Activated gamma-delta T cell treated with anti-CD3 and anti-CD28 coated beads, Interleukin-2, amount 50 U/mL, for 16 hours (primary cell): Measurements from ENCODE around the gene LRRTM4.
"Not testable (repeated sequence)": the region's sequence is repeated elsewhere in the genome, so short reads cannot be mapped to it uniquely, and the experiment has no call there.

Experiments
- DNase-seq: peaks from one replicate; pipeline ENCODE4 v3.0.0-alpha.2; 2020; ENCODE audit warnings: low read depth

Gene LRRTM4

DNA sequence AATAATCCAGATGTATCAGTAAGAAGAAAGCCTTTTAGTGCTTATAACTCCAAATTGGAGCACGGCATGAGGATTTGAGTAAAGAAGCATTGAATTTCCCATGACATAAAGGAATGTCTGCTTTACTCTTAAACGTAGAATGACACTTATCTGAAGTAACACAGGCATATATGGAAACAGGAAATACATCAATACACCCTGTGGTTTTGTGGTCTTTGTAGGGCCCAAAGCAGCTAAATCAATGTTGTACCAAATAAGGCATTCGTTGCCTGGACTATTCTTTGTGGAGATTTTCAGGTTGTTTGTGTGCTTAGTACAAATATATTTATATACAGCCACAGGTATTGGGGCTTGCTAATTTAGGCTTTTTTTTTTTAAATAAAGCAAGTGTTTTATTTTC is 660.5 kb downstream of the LRRTM4 start:
- no peak for DNase-seq

DNA sequence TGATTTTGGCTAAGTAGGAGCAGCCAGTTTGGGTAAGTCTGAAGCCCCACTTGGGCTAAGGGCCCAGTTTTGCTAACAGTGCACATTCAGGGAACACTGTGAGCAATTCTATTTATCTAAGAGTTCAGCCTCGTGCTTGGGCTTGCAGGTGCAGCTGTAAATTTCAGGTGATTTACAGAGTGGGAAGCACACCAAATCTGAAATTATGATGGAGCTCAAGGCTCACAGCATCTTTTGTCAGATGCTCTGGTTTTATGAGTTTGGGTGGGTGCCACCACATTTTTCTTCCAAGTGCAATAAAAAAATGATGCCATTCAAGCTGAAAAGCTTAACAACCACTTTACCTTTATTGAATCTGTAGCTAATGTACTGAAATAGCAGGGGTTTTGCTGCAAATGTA is 671.2 kb downstream of the LRRTM4 start:
- DNase-seq = no peak

DNA sequence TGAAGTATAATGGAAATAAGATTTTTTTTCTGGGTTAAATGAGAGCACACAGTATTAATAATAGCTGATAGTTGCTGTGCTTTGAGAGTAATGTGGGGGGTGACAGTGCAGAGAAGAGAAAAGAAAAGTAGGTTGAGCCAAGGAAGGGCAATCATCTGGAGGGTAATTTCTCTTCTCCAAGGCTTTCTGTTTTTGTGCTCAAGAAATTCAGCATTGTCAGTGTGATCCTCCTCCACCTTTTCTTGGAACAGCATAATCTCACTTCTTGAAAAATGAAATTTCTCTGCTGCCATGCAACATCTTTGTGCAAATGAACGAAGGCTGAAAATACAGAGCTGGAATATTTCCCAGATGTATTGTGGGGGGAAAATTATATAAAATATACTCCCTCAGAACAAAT is 673.1 kb downstream of the LRRTM4 start:
- DNase-seq = no peak

DNA sequence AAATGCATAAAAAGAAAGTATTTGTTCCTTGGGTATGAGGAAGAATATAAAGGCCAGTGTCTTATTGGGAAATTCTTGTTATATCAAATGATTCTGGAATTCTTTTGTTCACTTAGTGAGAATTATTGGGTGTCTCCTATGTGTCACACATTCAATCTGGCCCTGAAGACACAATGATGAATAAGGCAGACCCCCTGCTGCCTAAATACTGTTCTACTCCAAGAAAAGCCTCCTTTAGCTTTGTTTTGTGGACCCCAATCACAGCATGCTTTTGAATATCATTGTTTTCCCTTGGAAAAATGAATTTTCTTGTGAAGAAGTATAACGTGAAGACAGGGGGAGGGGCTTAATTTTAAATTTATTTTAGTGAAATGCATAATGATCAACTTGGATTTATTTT is 682.4 kb downstream of the LRRTM4 start:
- no peak for DNase-seq

DNA sequence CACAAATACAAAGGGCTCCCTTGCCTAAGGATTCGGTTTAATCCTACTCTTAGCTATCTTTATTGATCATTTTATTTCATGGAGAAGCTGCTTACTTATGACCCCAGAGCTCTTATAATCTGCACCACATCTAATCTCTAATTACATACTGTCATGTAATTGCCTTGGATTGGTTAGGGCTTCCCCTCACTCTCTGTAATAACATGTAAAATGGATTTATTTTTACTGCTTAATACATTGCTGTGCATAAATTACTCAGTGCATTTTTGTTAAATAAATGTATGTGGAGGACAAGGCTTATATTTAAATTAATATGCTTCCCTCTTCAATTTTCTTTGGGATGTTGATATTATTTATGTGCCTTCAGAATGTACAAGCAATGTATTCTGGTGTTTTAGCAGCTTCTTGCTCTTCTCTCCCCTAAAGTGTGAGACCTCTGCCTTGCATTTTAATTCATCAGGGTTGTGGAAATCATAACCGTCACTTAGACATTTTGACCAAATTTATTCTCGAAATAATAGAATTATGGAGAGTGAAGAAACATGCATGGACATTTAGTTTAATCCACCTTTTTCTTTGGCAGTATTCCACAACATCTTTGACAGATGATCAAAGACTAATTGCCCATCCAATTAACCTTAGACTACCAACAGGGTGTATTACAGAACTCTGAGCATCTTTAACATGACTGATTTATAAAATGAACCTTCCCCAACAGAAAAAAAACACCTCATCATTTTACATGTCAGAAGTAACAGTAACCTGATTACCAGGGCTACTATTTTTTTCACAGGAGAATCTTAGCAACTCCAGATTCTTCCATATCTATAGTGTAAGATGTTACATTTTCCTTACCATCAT is 692.6 kb downstream of the LRRTM4 start:
- DNase-seq = no peak

DNA sequence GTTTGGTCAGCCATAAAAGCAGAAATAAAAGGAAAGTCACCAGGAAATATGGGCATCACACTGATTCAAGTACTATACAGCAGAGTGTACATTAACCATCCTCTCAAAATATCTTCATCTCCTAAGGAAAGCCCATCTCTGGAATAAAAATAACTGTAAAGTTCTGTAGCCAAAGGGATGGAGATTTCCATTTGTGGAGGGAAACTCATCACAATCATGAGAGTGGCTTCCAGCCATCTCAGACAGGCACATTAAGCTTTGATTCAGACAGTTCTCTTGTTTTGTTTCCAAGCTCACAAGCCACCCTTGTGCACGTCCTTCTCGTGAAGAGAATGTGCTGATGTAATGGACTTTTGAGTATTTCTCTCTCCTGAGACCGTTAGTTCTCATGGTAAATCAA is 695.5 kb downstream of the LRRTM4 start:
- DNase-seq = no peak

DNA sequence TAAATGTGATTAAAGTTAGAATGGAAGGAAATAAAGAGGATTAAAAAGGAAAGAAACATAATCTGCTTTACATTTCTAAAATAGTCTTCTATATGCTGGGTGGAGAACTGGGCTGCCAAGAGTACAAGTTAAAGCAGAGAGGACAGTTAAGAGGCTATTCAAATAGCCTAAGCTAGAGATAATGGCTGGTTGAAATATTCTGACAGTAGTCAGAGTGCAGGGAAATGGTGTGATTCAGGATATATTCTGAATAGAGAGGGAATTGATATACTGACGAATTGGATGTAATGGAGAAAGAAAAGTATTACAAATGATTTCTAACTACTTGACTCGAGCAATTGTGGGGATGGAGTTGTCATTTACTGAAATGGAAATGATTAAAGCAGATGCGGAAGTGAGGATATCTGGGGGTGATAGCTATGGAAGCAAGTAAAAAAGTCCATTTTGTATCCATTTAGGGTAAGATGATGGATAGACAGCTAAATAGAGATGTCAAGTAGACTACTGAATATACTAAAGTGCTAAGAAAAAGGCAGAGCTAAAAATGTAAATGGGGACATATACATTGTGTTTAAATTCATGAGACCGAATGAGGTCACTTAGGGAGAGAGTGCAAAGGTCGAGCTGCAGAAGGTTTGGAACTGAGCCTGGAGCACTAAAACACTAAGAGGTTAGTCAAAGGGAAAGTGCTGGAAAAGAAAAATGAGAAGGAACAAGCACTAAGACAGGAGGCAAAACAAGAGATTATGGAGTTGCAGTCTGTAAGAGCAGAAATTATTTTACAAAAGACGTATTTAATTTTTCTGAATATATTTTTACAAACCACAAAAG is 696.8 kb downstream of the LRRTM4 start:
- no peak for DNase-seq

DNA sequence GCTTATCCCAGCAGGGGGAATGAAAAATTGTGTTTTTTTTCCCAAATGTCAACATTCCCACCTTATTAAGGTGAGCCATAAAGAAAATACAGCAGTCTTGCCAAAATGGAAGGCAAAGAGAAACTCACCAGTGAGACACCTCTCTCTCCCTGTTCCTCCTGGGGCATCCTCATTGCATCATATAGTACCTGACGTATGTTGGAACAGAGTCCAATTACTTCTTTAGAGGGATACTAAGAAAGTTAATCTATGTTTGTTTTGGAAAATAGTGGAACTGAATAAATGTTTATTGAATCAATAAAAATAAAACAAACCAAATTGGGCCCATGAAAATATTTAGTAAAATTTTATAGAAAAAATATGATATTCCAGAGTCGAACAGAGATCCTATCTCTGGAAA is 700.4 kb downstream of the LRRTM4 start:
- DNase-seq = no peak

DNA sequence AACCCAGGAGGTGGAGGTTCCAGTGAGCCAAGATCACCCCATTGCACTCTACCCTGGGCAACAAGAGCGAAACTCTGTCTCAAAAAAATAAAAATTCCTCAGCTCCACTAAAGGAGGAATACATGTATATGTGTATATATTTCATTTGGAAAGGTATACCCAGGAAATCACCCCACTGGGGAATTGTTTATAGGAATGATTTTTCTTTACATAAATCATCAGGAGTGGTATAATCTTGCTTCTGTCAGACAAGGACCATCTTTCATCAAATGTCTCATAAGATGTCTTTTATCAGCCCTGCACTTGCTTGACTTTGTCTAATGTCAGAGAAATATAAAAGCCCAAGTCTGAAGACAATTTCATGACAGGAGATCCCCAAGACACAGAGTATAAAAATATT is 709.1 kb downstream of the LRRTM4 start:
- no peak for DNase-seq

DNA sequence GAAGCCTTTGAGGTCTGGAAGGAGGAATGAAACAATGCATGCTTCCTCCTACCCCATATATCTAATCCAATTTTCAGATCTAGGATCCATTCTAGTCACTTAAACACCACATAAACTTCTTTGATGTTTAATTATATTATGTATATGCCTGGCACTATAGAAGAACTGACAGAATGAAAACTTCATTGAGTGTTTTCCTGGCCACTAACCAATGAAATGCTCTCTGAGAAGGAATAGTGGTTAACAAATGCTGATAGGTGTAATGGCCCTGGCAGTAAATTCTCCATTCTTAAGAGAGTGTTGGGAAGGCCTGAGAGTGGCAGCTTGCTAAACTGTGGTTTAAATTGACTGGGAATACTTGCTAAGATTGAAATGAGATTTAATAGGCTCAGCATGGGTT is 710.0 kb downstream of the LRRTM4 start:
- no peak for DNase-seq

DNA sequence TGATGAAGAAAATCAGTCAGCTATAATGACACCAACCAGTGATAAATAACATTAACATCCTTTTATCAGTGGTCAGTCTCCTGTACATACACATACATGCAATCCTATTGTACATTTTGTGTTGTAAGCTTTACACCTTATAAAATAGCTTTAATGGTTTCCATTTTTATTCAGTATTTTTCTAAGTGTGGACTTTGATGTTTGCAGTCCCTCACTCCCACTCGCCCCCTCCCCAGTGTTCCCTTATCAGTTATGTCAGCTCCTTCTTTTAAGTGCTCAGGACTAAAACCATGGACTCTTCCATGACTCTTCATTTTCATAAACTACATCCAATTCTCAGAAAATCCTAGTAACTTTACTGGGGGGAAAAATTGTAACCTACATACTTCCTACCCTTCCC is 713.0 kb downstream of the LRRTM4 start:
- DNase-seq = no peak

DNA sequence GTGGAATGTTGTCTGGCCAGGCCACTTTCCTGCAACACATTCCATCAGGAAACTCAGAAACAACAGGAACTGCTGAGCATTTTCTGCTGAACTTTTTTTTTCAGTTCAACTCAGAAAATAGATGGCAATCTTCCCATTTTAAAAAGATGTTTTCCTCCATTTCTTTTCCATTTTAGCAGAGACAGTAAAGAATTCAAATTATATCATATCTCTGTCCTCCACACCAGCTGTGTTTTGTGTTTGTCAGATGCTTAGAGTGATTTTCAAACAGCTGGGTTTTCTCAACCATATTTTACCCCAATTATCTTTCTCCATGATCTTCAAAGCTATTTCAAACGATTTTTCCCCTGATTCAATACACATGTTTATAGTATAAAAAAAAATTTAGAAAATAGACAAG is 713.4 kb downstream of the LRRTM4 start:
- DNase-seq = no peak

DNA sequence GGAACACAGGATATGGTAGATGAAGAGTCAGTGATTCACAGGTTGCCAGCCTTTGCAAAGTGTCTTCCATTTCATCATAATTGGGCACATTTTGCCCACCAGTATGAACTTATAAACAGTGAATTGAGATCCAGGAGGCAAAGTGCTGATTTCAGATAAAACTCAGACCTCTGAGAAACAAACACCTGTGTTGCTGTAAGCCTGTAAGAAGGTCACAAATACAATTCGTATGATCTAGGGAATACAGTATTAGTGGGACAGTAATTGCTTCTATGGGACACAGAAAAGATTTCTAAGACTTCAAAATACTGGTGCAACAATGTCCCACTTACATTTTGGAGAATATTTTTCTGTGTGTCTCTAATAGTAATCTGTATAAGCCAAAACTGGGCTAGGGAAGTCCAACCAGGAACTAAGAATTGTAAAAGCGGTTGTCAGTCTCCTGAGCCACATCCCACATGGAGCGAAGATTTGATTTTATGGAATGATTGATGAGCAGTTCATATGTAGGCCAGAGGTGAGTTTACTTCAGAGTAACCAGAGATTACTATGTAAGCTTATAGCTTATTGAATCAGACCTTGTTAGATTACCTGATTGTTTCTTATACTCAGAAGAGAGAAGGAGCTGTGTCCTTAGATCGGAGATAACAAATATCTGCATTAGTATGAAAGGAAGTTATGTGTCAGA is 728.4 kb downstream of the LRRTM4 start:
- no peak for DNase-seq

DNA sequence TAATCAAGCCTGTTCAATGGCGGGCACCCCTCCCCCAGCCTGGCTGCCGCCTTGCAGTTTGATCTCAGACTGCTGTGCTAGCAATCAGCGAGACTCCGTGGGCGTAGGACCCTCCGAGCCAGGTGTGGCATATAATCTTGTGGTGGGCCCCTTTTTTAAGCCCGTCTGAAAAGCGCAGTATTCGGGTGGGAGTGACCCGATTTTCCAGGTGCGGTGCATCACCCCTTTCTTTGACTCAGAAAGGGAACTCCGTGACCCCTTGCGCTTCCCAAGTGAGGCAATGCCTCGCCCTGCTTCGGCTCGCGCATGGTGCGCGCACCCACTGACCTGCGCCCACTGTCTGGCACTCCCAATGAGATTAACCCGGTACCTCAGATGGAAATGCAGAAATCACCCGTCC is 740.9 kb downstream of the LRRTM4 start:
- not testable (repeated sequence) for DNase-seq

DNA sequence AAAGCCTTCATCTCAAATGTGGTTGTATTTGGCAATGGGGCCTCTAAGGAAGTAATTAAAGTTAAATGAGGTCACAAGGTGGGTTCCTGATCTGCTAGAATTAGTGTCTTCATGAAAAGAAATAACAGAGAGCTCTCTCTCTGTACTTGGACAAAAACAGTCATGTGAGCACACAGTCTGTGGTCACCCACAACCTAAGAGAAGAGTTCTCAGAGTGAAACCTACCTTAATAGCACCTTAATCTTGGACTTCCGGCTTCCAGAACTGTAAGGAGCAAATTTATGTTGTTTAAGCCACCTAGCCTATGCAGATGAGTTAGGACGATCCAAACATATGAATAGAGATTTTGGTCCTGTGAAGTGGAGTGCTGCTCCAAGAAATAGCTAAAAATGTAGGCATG is 758.9 kb downstream of the LRRTM4 start:
- DNase-seq = no peak

DNA sequence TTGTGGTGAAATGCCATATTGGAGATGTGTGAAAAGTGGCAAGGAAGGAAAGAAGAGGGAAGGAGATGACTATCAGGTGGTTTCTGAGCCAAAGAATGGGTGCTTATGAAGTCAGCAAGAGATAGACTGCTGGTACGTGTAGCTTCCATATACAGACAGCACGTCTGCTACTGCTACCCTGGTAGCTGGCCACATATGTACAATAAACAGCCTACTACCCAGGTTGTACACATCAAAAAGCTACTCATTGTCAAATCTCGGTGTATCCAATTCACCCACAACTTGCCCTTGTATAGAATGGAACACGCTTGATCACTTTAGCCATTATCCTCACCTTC is 761.8 kb downstream of the LRRTM4 start:
- DNase-seq = no peak

DNA sequence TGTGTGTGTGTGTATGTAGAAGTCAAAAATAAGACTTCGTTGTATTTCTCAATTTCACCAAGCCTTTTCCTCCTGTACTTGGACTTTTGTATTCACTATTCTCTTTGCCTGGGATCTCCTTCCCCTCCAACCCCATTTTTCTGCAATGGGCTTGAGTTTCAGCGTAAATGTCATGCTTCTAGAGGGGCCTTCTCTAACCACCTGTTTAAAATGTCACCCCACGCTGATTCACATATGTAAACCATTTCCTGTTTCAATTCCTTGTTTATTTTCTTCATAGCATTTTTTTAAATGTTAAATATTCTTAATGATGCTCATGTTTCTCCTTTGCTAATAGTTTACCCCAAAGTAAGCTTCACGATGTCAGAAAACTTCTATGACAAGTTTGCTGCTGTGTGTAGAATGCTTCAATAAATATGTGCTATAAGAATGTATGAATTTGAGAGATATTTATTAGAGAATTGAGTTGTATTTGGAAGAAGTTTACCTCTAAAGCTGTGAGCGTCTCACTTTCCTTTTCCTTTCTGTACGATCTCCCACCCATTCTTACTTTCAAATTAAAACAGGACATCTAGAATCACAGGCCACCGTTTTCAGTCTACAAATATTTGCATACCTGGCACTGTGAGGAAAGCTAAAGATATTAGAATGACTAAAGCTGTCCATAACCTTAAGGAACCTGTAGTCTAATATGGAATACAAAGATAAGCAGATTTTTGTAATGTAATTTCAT is 762.4 kb downstream of the LRRTM4 start:
- DNase-seq = no peak

DNA sequence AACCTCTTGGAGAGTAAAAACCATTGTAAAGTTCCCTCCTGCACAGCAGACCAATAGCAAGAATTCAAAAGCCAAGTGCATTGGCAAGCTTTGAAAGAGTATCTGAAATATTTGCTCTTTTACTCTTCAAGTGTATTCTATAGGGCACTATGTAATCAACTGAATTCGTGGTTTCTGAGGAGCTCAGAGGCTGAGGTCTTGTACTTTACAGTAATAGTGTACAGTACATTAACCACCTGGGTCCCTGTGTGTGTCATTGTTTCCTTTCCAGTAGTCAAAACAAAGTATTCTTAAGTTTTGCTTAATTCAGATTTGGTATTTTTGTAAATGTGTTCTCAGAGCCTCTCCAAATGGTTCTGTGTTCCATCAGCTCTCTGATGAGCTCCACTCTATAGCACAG is 769.7 kb downstream of the LRRTM4 start:
- DNase-seq = no peak

DNA sequence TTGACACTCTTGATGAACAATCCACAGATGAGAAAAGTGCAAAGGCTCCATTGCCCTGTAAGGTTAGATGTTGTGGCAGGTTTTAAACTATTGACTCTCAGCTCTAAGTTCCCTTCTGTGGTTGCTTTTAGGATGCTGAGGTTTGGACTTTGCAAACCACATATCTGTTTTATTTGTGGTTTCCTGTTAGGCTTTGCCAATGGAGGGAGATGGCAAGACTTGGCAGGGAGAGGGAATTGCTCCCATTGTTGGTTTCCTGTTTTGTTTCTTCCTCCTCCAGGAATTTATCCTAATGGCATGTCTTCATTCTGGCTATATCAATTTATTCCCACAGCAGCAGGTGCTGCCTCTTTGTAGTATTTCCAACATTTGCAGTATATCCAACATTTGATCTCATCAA is 772.3 kb downstream of the LRRTM4 start:
- DNase-seq = no peak

DNA sequence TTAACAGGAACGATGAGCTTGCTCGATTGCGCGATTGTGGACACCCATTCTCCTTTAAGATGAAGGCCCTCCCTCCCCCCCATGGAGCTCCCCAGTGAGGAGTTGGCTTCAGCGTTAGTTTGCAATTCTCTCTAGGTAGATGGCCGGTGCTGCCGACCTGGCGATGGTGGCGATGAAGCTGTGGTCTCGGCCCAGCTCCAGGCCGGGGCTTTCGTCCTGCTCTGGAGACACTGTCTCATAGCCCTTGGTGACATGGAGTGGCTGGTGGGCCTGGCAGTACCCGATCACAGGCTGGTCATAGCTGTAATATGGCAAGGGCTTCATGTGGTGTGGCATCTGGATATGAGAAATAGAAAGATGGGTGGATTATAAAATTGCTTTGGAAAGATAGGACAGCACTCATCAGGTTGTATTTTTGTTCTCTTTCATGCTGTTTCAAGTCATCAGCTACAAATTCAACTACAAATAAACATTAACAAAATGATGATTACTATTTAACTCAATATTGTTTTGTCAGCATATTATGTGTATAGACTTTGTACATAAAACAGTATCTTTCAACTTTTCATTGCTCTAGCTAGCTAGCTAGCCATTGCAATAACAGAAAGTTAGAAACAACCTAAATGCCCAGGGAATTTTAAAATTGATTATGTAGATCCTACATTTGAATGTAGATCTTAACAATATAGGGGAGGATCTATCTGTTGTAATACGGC is 773.4 kb downstream of the LRRTM4 start:
- DNase-seq = no peak

DNA sequence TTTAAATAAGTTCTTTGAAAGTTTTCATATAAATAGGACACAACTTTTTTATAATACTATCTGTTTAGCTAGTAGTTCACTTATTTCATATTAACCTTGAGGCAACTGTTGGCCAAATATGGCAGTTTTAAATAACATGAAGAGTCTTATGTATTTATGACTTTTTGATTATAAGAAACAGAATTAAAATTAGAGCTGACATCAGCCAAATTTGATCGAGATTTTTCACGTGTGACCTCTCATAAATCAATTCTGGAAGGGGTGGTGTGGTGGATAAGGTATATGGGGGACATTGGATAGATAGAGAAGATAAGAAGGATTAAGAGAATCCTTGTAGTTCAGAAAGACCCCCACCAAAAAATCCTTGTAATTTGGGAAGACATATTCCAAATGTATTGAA is 776.6 kb downstream of the LRRTM4 start:
- no peak for DNase-seq

DNA sequence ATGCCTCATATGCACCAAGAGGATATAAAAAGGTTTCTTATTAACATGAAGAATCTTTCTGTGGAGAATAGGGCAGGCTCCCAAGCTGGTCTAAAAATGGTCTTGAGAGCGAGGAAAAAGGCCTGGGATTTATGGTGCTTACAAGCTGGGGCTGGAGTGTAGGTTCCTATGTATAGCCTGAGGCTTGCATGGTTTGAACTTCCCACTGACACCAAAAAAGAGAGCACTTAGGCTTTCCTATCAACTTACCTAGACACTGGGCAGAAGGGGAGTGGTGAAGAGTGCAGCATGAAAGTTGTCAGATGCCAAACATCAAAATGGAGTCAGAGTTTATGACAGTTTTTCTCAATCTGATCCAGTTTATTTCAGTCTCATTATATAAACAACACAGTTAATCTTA is 784.6 kb downstream of the LRRTM4 start:
- DNase-seq = no peak
